Spinal cord (tissue), 10 donors: ENCODE measurements around the gene TMEM33. TPM values are rescaled to one million over a fixed set of nuclear protein-coding genes. Genes with fewer than 3 reads are reported as not detected.

Experiments used
- DNase-seq, 6 donors: peaks; one replicate each; pipeline versions ENCODE4 v3.0.0 to v3.0.0-alpha.2; 2013 to 2015; ENCODE audit warnings: low spot score in 6 of 6, low read depth in 4 of 6
- H3K27ac ChIP-seq: one replicate; pipeline ENCODE4 v1.5.1; 2013; ENCODE audit warnings: low read depth, low read length, control low read depth
- H3K27me3 ChIP-seq: one replicate; pipeline ENCODE4 v1.6.1; 2013; ENCODE audit warnings: low read length; ENCODE audit not compliant: control insufficient read depth, insufficient read depth
- H3K36me3 ChIP-seq: one replicate; pipeline ENCODE4 v1.6.1; 2013; ENCODE audit warnings: low read length; ENCODE audit not compliant: control insufficient read depth, insufficient read depth
- H3K4me1 ChIP-seq: one replicate; pipeline ENCODE4 v1.6.1; 2013; ENCODE audit warnings: low read length; ENCODE audit not compliant: control insufficient read depth, insufficient read depth
- H3K4me3 ChIP-seq: one replicate; pipeline ENCODE4 v1.5.1; 2013; ENCODE audit warnings: low read depth, low read length, control low read depth
- H3K9me3 ChIP-seq: one replicate; pipeline ENCODE4 v1.6.1; 2013; ENCODE audit warnings: low read length; ENCODE audit not compliant: control insufficient read depth, insufficient read depth
- WGBS: methylation state at CpG from one replicate; pipeline ENCODE4 v1.1.5; 2013; ENCODE audit warnings: missing lambda C conversion rate; ENCODE audit not compliant: insufficient coverage; 5-methylcytosine and 5-hydroxymethylcytosine counted together
- polyA plus RNA-seq, 2 donors: library from polyadenylated mRNA; unstranded; fragments of 120-200 nt; gene quantifications; one replicate each; pipeline ENCODE4 v1.2.1, GENCODE V29; 2013; ENCODE audit not compliant: insufficient read length in 2 of 2
- total RNA-seq, 2 donors: library from RNA; depleted of rRNA in 1 of 2; stranded (reverse); fragments of 120-200 nt in 1 of 2; fragments of >200 nt in 1 of 2; gene quantifications; one replicate each; pipeline versions ENCODE4 v1.2.3 to v1.2.4, GENCODE V29; 2013 to 2014
- donor health status: healthy.

TMEM33 gene
- total and polyA plus RNA-seq, 4 donors, result 31.3 to 74.9 (median 40.6) TPM

DNA sequence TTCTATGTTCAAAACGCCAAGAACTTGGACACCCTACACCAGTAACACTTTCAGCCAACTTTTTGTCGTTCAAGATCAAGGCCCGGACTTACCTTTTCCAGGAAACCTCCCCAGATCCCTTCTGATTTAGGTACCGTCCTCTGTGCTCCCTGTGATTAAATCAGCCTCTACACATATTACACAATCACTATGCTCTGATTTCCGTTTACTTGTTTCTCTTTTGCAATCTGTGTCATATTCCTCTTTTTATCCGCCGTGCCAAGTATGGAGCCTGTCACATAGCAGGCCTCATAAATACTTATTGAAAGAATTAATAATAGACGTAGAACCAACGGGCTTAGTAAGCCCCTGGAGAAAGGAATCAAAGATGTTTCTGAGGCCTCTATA lies 722 bp upstream of the TMEM33 start:
- Histone ChIP-seq H3K4me3 (peak overlapping the region; percentile 88), H3K4me1 (peaks cover 7% of the 10 kb centered on the region), H3K27ac (no peak overlapping the region), H3K27me3 (peaks cover 10% of the 10 kb centered on the region), H3K9me3 (no peaks in the 10 kb centered on the region), H3K36me3 (peaks cover 2% of the 10 kb centered on the region)
- peak in 1 of 6 donors; percentile 1 for DNase-seq
- WGBS, result 82% methylated on average over 4 of the region's 9 CpGs

DNA sequence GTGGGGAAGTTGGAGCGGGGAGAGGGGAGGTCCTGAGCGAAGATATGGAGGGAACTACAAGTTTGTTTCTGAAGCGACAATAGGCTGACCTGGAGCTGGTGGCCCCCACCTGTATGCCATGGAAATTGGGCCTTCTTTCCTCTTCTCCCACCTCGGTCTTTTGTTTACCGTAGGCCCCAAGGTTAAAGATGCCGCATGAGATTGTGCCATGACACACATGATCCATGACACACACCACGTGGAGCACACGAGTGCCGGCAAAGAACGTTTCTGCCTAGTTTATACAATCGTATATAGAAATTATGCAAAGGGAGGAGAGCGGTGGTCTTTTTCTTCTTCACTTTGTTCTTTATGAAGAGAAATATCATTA lies 408 bp downstream of the TMEM33 start:
- Histone ChIP-seq H3K9me3 (no peaks in the 10 kb centered on the region), H3K4me3 (peak overlapping the region; percentile 88), H3K36me3 (peaks cover 10% of the 10 kb centered on the region), H3K27me3 (peaks cover 8% of the 10 kb centered on the region), H3K4me1 (peaks cover 7% of the 10 kb centered on the region), H3K27ac (peak overlapping the region; percentile 41)
- DNase-seq, result peak in 1 of 6 donors; percentile 0
- WGBS, result 0% methylated on average over 5 of the region's 12 CpGs

DNA sequence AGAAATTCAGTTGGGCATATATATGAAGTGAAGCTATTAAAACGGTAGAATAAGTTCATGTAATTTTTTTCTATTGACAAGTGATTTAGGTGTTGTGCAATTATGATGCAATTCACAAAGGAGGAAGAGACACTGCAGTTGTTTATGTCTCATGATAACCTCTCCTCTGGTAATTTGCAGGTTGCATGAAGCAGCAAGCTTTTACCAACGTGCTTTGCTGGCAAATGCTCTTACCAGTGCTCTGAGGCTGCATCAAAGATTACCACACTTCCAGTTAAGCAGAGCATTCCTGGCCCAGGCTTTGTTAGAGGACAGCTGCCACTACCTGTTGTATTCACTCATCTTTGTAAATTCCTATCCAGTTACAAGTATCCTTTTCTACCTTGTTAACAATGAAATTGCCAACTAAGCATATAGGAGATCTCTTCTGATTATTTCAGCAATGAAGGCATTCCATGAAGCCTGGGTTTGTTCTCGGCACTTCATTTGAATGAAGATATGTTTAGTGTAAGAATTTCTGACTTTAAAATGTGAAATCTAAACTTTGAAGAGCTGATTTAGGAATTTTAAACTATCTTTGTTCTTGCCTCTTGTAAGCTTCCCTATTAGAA lies 3.9 kb downstream of the TMEM33 start:
- Histone ChIP-seq H3K4me1 (peaks cover 7% of the 10 kb centered on the region), H3K4me3 (no peak overlapping the region)
- WGBS, result 73% methylated on average over 1 of the region's 3 CpGs

DNA sequence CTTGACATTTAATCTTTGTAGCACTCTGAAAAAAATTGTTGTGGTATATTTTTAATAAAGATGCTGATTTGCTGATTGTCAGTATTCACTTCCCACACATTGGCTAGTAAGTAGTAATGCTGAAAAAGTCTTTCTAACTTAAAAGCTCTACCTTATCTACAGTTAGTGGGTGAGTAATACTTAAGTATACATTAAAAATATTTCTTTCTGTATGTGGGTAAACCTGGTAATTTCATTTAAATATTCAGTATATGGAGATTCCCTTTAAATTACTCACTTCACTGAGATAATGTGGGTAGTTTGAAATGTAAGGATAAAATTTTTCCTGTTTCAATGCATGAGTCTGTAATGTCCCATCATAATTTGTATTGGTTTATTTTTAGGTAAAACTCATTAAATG lies 5.6 kb downstream of the TMEM33 start:
- no peak overlapping the region for H3K27ac ChIP-seq
- H3K4me1 ChIP-seq, result peaks cover 7% of the 10 kb centered on the region
- H3K27me3 ChIP-seq, result no peaks in the 10 kb centered on the region
- no peaks in the 10 kb centered on the region for H3K9me3 ChIP-seq
- no peak for DNase-seq
- H3K4me3 ChIP-seq, result no peak overlapping the region
- peaks cover 10% of the 10 kb centered on the region for H3K36me3 ChIP-seq

More for the DNA sequence above, 3.9 kb downstream of the TMEM33 start:
- DNase-seq, result no peak
- H3K36me3 ChIP-seq, result peaks cover 10% of the 10 kb centered on the region
- H3K27me3 ChIP-seq, result no peaks in the 10 kb centered on the region
- no peaks in the 10 kb centered on the region for H3K9me3 ChIP-seq
- no peak overlapping the region for H3K27ac ChIP-seq

DNA sequence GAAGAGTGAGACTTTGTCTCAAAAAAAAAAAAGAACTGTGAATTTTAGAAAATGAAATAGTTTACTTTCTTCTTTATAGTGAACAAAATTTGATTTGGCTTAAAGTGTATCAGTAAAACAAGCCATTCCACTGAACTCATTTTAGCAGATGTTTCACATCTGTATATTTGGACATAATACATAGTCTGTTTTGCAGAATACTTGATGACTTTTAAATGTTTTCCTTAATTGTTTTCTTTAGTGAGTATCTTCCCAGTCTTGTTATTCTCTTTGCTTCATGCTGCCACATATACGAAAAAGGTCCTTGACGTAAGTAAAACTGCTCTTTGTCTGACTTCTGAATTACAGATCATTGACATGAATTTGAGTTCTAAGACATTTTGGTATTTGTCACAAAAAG lies 8.3 kb downstream of the TMEM33 start:
- Histone ChIP-seq H3K36me3 (peaks cover 8% of the 10 kb centered on the region), H3K9me3 (no peaks in the 10 kb centered on the region), H3K27ac (no peak overlapping the region), H3K4me3 (no peak overlapping the region), H3K4me1 (no peaks in the 10 kb centered on the region), H3K27me3 (no peaks in the 10 kb centered on the region)
- no CpG with 5 or more reads among the region's 2 CpGs for WGBS
- no peak for DNase-seq

DNA sequence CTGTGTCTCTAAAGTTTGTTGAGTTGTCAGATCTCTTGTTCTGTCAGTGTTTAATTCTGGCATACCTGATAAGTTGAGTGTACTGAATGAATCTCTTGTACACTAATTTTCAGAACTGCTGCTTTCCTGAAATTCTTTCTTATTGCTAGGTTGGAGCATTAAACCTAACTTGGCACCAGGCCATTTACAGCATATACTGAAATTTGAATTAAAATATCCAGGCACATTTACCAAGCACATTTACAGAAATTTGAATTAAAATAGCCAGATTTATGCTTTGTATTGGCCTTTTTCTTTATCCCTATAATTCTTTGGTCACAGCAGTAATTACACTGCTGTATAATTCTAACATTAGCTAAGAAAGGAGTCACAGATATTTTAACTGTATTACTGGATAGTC lies 8.9 kb downstream of the TMEM33 start:
- Histone ChIP-seq H3K27me3 (no peaks in the 10 kb centered on the region), H3K36me3 (peaks cover 8% of the 10 kb centered on the region), H3K9me3 (no peaks in the 10 kb centered on the region), H3K4me3 (no peak overlapping the region), H3K27ac (peak overlapping the region; percentile 29), H3K4me1 (no peaks in the 10 kb centered on the region)
- DNase-seq, result no peak

DNA sequence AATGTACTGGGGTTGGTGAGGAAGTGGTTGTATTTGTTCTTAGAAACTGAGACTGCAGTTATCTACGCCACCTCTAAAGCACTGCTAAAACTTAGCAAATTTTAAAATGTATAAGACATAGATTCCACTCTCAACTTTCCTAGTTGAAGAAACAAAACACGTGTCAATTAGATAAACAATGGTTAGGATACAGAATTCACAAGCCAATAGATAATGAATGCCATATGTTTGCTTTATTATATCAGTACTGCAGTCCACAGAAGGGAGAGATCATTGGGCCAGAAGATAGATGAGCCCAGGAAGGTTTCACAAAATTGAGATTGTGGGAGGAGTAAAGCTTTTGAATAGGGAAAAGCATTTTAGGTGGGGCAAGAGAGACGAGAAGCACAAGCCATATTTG lies 14.3 kb downstream of the TMEM33 start:
- WGBS, result 67% methylated on average over 1 of the region's 3 CpGs
- H3K27me3 ChIP-seq, result no peaks in the 10 kb centered on the region
- no peak overlapping the region for H3K4me3 ChIP-seq
- H3K27ac ChIP-seq, result no peak overlapping the region
- no peak for DNase-seq
- H3K36me3 ChIP-seq, result no peaks in the 10 kb centered on the region
- H3K9me3 ChIP-seq, result no peaks in the 10 kb centered on the region
- H3K4me1 ChIP-seq, result no peaks in the 10 kb centered on the region

DNA sequence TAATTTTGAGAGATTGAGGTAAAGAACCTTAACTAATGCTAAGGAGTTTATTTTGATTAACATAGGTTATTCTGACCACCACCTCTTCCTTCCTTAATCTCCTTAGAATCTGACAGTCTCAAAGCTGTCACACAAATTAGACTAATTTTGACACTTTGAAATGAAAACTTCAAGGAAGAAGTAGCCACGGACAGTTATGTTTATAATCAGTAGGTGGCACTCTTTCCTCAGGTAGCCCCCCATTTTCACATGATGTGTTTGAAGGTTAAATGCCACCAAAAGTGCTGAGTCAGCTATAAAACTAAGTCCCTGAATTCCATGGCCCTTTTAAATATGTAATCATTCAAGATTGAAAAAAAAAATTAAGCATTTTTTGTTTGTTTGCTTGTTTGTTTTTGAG lies 22.4 kb downstream of the TMEM33 start:
- WGBS, result no CpG with 5 or more reads among the region's 1 CpG
- no peak overlapping the region for H3K4me3 ChIP-seq

DNA sequence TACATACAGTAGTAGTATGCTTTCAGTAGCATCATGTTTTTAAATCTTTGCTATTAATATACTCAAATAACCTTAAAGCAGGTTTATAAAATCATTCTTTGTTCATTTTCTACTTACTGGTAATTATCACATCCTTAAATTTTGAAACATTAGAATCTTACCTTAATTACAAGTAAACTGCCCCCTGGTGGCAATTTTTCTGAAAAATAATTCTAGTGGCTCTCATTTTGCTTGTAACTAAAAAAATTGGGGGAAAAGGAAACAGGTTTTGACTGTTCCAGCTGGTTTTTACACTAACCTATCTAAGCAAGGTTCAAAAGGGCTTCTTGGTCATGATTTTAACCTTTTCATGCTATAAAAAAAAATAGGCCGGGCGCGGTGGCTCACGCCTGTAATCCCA lies 27.9 kb downstream of the TMEM33 start:
- Histone ChIP-seq H3K36me3 (no peaks in the 10 kb centered on the region), H3K9me3 (no peaks in the 10 kb centered on the region), H3K4me1 (no peaks in the 10 kb centered on the region), H3K27ac (no peak overlapping the region), H3K27me3 (no peaks in the 10 kb centered on the region), H3K4me3 (no peak overlapping the region)
- DNase-seq, result peak in 2 of 6 donors; percentile 9 to 64
- WGBS, result no CpG with 5 or more reads among the region's 4 CpGs

More for the DNA sequence above, 22.4 kb downstream of the TMEM33 start:
- H3K27me3 ChIP-seq, result no peaks in the 10 kb centered on the region
- H3K27ac ChIP-seq, result no peak overlapping the region
- H3K36me3 ChIP-seq, result peaks cover 3% of the 10 kb centered on the region
- no peaks in the 10 kb centered on the region for H3K9me3 ChIP-seq
- H3K4me1 ChIP-seq, result no peaks in the 10 kb centered on the region
- DNase-seq, result peak in 2 of 6 donors; percentile 2 to 44

DNA sequence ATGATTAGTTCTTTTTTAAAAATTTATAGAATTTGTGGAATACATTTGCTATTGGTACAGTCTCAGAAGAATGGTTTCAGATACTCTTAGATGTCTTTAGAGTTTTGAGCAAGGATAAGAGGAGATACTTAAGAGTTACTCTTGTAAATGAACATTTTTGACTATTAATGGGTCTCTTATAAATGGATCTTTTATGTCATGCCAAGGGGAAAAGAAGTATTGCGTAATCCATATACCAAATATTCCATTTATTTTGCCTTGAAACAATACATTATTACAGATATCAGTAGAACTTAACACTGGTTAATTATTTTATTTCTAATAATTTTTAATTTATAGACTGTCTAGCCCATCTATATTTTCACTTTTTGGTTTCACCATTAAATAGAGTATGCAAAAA lies 29.2 kb downstream of the TMEM33 start:
- DNase-seq, result no peak

More for the DNA sequence above, 29.2 kb downstream of the TMEM33 start:
- Histone ChIP-seq H3K36me3 (no peaks in the 10 kb centered on the region), H3K9me3 (no peaks in the 10 kb centered on the region), H3K27ac (no peak overlapping the region), H3K4me1 (no peaks in the 10 kb centered on the region), H3K4me3 (no peak overlapping the region), H3K27me3 (no peaks in the 10 kb centered on the region)
- WGBS, result no CpG with 5 or more reads among the region's 1 CpG
